H9 (cell line): Measurements from ENCODE around the gene ATG4B. TPM values are rescaled to one million over a fixed set of nuclear protein-coding genes. Genes with fewer than 3 reads are reported as not detected.

Source experiments
- DNase-seq: peaks from one replicate; pipeline ENCODE4 v3.0.0-alpha.2; 2017
- H2AFZ ChIP-seq: one replicate; pipeline ENCODE4 v1.6.1; 2013; ENCODE audit warnings: mild to moderate bottlenecking, low read length, control low read depth, moderate library complexity
- H2AK5ac ChIP-seq: 2 replicates; pipeline ENCODE4 v1.6.1; 2013; ENCODE audit warnings: low read length, control low read depth, mixed read lengths; ENCODE audit not compliant: insufficient read length
- H2BK120ac ChIP-seq: one replicate; pipeline ENCODE4 v1.6.1; 2013; ENCODE audit warnings: low read depth, mild to moderate bottlenecking, low read length, control low read depth, inconsistent platforms; ENCODE audit not compliant: poor library complexity, severe bottlenecking
- H2BK12ac ChIP-seq: 2 replicates; pipeline ENCODE4 v1.6.1; 2013; ENCODE audit warnings: low read length, control low read depth, mixed read lengths, low read depth; ENCODE audit not compliant: insufficient read length
- H2BK15ac ChIP-seq: 2 replicates; pipeline ENCODE4 v1.6.1; 2013; ENCODE audit warnings: low read depth, low read length, control low read depth
- H2BK20ac ChIP-seq: one replicate; pipeline ENCODE4 v1.6.1; 2013; ENCODE audit warnings: low read depth, mild to moderate bottlenecking, low read length, control low read depth, inconsistent platforms; ENCODE audit not compliant: poor library complexity, severe bottlenecking
- H2BK5ac ChIP-seq: 2 replicates; pipeline ENCODE4 v1.6.1; 2013; ENCODE audit warnings: low read length, control low read depth, mixed read lengths; ENCODE audit not compliant: insufficient read length
- H3K14ac ChIP-seq: 2 replicates; pipeline ENCODE4 v1.6.1; 2013; ENCODE audit warnings: low read length, control low read depth; ENCODE audit not compliant: insufficient read depth
- H3K18ac ChIP-seq: 2 replicates; pipeline ENCODE4 v1.6.1; 2013; ENCODE audit warnings: low read depth, mild to moderate bottlenecking, mixed read lengths, low read length, control low read depth; ENCODE audit not compliant: insufficient read length
- H3K23ac ChIP-seq: 2 replicates; pipeline ENCODE4 v1.6.1; 2013; ENCODE audit warnings: low read length, control low read depth, mixed read lengths, low read depth; ENCODE audit not compliant: insufficient read length
- H3K23me2 ChIP-seq: 2 replicates; pipeline ENCODE4 v1.6.1; 2013; ENCODE audit warnings: low read depth, mild to moderate bottlenecking, mixed read lengths, low read length, control low read depth; ENCODE audit not compliant: insufficient read length, poor library complexity, severe bottlenecking
- H3K27ac ChIP-seq: 2 replicates; pipeline ENCODE4 v1.5.1; 2013; ENCODE audit warnings: low read length, control low read depth, mixed read lengths, low read depth; ENCODE audit not compliant: insufficient read length
- H3K27me3 ChIP-seq: 2 replicates; pipeline ENCODE4 v1.6.1; 2013; ENCODE audit warnings: low read length, control low read depth, inconsistent platforms; ENCODE audit not compliant: insufficient read depth
- H3K4ac ChIP-seq: 2 replicates; pipeline ENCODE4 v1.6.1; 2013; ENCODE audit warnings: low read depth, mild to moderate bottlenecking, control low read depth, inconsistent platforms, low read length, moderate library complexity
- H3K4me1 ChIP-seq: 2 replicates; pipeline ENCODE4 v1.6.1; 2013; ENCODE audit warnings: low read length, control low read depth, inconsistent platforms; ENCODE audit not compliant: insufficient read depth
- H3K4me2 ChIP-seq: 2 replicates; pipeline ENCODE4 v1.6.1; 2013; ENCODE audit warnings: low read length, control low read depth, mixed read lengths; ENCODE audit not compliant: insufficient read length, insufficient read depth
- H3K56ac ChIP-seq: 2 replicates; pipeline ENCODE4 v1.6.1; 2013; ENCODE audit warnings: low read depth, mild to moderate bottlenecking, mixed read lengths, low read length, control low read depth; ENCODE audit not compliant: insufficient read length
- H3K79me1 ChIP-seq: 2 replicates; pipeline ENCODE4 v1.6.1; 2013; ENCODE audit warnings: low read depth, mild to moderate bottlenecking, moderate library complexity, low read length, control low read depth, inconsistent platforms; ENCODE audit not compliant: insufficient read depth, poor library complexity, severe bottlenecking
- H3K79me2 ChIP-seq: 2 replicates; pipeline ENCODE4 v1.6.1; 2013; ENCODE audit warnings: low read length, control low read depth, inconsistent platforms; ENCODE audit not compliant: insufficient read depth
- H3K9ac ChIP-seq: 2 replicates; pipeline ENCODE4 v1.6.1; 2013; ENCODE audit warnings: low read length, control low read depth, mixed read lengths; ENCODE audit not compliant: insufficient read length; ENCODE audit errors: extremely low read depth
- H3K9me3 ChIP-seq: one replicate; pipeline ENCODE4 v1.6.1; 2013; ENCODE audit warnings: low read depth, low read length, inconsistent platforms; ENCODE audit not compliant: control insufficient read depth
- H3T11ph ChIP-seq: one replicate; pipeline ENCODE4 v1.6.1; 2013; ENCODE audit warnings: mild to moderate bottlenecking, low read length, control low read depth, inconsistent platforms
- H4K20me1 ChIP-seq: one replicate; pipeline ENCODE4 v1.6.1; 2013; ENCODE audit not compliant: control insufficient read depth, insufficient read length, insufficient read depth
- H4K5ac ChIP-seq: 2 replicates; pipeline ENCODE4 v1.6.1; 2013; ENCODE audit warnings: low read depth, mild to moderate bottlenecking, mixed read lengths, low read length, control low read depth; ENCODE audit not compliant: insufficient read length
- H4K8ac ChIP-seq: replicated peaks from 2 replicates; pipeline ENCODE4 v1.6.1; 2013; ENCODE audit warnings: low read length, control low read depth, mixed read lengths, low read depth; ENCODE audit not compliant: insufficient read length
- H4K91ac ChIP-seq: 2 replicates; pipeline ENCODE4 v1.6.1; 2013; ENCODE audit warnings: low read depth, mild to moderate bottlenecking, moderate library complexity, mixed read lengths, low read length, control low read depth; ENCODE audit not compliant: insufficient read length
- H3K27ac Mint-ChIP-seq, 3 experiments: 2 replicates in 2 of 3; 3 replicates in 1 of 3; pipeline ENCODE4 v1.8.0; 2020 to 2021; ENCODE audit warnings: mixed read lengths in 3 of 3, mild to moderate bottlenecking in 1 of 3, moderate library complexity in 1 of 3
- H3K27me3 Mint-ChIP-seq: 2 replicates; pipeline ENCODE4 v1.8.0; 2021; ENCODE audit warnings: low read depth, mild to moderate bottlenecking, moderate library complexity, mixed read lengths
- H3K36me3 Mint-ChIP-seq, 3 experiments: 2 replicates in 2 of 3; 3 replicates in 1 of 3; pipeline ENCODE4 v1.8.0; 2020 to 2021; ENCODE audit warnings: low read depth in 3 of 3, mixed read lengths in 3 of 3; ENCODE audit not compliant: insufficient read depth in 1 of 3
- H3K4me1 Mint-ChIP-seq, 2 experiments: 2 replicates each; pipeline ENCODE4 v1.8.0; 2020; ENCODE audit warnings: mixed read lengths in 2 of 2
- H3K4me3 Mint-ChIP-seq, 2 experiments: 2 replicates in 1 of 2; 3 replicates in 1 of 2; pipeline ENCODE4 v1.8.0; 2020 to 2021; ENCODE audit warnings: mild to moderate bottlenecking in 2 of 2, mixed read lengths in 2 of 2, moderate library complexity in 1 of 2
- H3K9me3 Mint-ChIP-seq, 2 experiments: 2 replicates in 1 of 2; 3 replicates in 1 of 2; pipeline ENCODE4 v1.8.0; 2020; ENCODE audit warnings: mild to moderate bottlenecking in 2 of 2, mixed read lengths in 2 of 2, moderate library complexity in 1 of 2
- CTCF ChIP-seq: fragments of 200-600 bp; sonication (generic); conservative IDR thresholded peaks from 3 replicates; pipeline ENCODE4 v1.8.0; 2021; ENCODE audit warnings: antibody characterized with exemption, mild to moderate bottlenecking
- WGBS: extraction: QIAGEN DNeasy Blood & Tissue Kit; methylation state at CpG from one replicate; pipeline ENCODE4 v1.1.7; 2013; ENCODE audit warnings: missing lambda C conversion rate, low lambda C conversion rate, mixed read lengths; ENCODE audit not compliant: insufficient read length; ENCODE audit errors: extremely low coverage; 5-methylcytosine and 5-hydroxymethylcytosine counted together
- total RNA-seq: library from RNA; stranded (reverse); gene quantifications from 2 replicates; pipeline ENCODE4 v1.2.1, GENCODE V29; 2021

The ATG4B gene
- total RNA-seq, 1 experiment from 2014 or later: 105 TPM

DNA sequence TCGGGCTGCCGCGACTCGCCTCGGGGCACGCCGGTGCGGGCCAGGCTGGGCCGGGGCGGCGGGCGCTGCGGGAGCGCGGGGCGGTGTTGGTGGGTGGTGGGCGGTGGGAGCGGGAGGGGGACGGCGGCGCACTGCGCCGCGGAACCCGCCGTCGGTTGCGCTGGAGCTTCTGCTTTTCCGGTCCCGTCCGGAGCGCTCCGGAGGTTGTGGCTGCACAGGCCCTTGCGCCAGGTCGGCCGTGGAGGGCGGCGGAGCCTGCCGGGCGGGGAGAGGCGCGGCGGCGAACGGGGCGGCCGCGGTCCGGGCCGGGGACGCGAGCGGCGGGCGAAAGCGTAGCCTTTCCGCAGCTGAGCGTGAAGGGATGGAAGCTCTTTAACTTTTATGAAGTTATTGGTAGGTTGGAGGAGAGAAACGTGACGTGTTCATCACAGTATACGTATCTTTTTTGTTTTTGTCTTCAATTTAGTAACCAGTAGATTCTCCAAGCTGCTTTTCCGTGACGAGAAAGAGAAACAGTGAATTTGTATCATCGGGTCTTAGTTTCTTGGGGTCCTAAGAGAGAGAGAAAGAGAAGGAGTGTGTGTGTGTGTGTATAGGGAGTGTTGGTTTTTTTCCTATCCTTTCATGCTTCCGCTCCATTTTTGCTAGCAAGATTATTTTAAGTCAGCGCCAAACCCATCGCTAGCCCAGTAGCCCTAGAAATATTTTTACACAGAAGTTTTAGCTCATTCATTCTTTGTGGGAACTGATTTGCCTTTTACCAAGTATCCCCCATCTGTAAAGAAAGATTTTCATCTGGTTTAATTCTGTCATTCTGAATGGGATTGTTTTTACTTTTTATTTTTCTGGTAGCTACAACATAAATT is 535 bp downstream of the ATG4B start:
- Mint-ChIP-seq H3K27ac (peak overlapping the region in 1 of 3 experiments; percentile 94; a peak in 2 of 7 replicates), H3K4me3 (peak overlapping the region; percentile 90 to 91), H3K27me3 (no peaks in the 10 kb centered on the region), H3K4me1 (peaks cover 31 to 35% of the 10 kb centered on the region in 2 experiments), H3K9me3 (peaks cover 4 to 8% of the 10 kb centered on the region in 2 experiments; a peak in 4 of 5 replicates), H3K36me3 (peaks cover 28 to 44% (median 35%) of the 10 kb centered on the region in 3 experiments)
- Histone ChIP-seq H2BK120ac (no peak overlapping the region), H2AK5ac (no peak overlapping the region), H2BK15ac (no peak overlapping the region), H3K18ac (no peak overlapping the region), H3K56ac (no peak overlapping the region), H4K8ac (no peak overlapping the region), H4K20me1 (no peaks in the 10 kb centered on the region), H4K5ac (no peak overlapping the region), H3K9ac (peak overlapping the region; percentile 83), H3K4me1 (peaks cover 3% of the 10 kb centered on the region), H3K4me2 (peak overlapping the region; percentile 87), H2BK20ac (no peak overlapping the region), H3K27ac (no peak overlapping the region), H4K91ac (no peak overlapping the region), H3K4ac (no peak overlapping the region), H3T11ph (no peak overlapping the region), H3K9me3 (peaks cover 6% of the 10 kb centered on the region), H2BK12ac (no peak overlapping the region), H2AFZ (no peak overlapping the region), H3K23ac (no peak overlapping the region), H3K79me1 (peaks cover 18% of the 10 kb centered on the region), H2BK5ac (no peak overlapping the region), H3K14ac (no peak overlapping the region), H3K23me2 (peaks cover 8% of the 10 kb centered on the region), H3K79me2 (peaks cover 37% of the 10 kb centered on the region; the same call in 1 of the 2 replicates), H3K27me3 (no peaks in the 10 kb centered on the region)
- no CpG with 5 or more reads among the region's 67 CpGs for WGBS
- no peak for TF ChIP-seq CTCF
- DNase-seq: no peak
